ENCODE data around the gene GBP7.
"Not testable (repeated sequence)": the region's sequence is repeated elsewhere in the genome, so short reads cannot be mapped to it uniquely, and the experiment has no call there.

The GBP7 gene

DNA sequence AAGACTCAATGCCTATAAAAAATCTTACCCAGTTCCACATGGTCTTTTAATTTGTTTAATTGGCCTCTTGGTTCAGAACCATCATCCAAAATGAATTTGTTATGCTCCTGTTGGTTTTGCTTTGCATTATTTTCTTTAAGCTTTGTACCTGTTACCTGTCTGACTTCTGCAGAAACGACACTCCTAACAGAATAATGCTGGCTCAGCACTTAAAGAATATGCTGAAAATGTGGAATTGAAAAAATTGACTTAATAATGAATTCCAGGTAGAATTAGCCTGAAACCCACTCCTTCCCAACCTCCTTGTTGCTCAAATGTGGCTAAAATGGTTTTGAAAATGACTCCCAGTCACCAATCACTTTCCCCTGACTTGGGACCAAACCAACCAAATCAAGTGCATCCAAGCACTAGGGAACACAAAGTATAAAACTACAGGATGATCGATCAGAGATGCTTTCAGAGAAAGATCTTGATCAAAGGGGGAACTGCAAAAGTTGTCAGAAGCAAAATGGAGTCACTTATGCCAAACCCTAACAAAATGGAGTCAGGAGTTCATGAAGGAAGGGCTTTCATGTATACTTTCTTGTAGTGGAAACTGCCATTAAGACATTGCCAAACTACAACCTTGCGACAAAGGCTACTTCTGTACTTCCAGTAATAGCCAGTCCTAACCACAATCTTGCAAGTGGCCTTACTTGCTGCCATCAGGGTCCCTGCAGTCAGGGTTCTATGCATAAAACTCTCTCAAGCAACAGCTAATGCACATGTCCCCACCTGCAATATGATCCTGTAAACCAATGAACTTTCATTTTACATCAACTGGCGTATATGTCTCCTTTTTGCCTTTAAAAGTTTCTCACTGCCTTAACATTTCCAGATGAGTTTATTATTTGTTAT is 5.4 kb downstream of the GBP7 start:
- DNase-seq = no peak

DNA sequence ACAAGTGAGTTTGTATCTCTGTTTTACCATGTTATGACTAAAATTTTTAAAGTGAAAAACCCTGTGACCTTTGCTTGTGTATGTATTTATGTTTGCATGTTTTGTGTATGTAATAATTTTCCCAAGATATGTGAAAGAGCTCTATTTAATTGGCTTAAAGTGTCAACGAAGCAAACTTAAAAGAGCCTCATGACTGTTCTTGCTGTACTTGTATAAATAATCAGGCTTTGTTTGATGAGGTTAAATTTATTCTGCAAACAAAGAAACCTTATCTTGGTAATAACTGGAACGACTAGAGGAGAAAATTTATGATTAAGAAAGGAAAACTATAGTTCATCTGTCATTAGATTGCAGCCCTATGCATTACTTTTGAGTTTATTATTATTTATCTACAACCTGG is 6.6 kb downstream of the GBP7 start:
- DNase-seq = no peak

DNA sequence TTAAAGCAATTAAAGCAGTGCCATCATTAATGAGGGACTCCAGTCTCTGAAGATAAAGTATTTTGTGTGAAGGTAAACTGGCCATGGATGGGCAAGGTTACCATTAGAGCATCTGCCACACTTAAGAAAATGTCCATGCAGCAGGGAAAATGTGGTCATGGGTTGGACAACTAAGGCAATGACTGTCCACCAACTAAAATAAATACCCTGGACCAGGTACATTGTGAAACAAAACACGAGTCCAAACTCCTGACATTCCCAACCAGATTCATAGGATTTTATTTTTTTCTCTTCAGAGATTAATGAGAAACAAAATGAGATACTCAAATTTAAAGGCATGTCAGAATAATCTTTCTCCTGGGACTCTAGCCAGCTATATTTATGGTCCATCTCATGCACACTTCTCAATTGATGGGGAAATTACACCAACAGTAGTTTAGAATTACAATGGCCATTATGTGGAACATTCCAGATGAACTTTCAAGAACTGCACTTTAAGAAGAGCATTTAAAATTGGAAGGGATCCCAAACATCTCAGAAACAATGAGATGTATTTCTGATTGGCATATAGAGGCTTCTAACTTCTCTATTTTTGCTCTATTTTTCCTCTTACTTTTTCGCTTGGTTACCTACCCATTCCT is 8.1 kb downstream of the GBP7 start:
- DNase-seq = no peak

DNA sequence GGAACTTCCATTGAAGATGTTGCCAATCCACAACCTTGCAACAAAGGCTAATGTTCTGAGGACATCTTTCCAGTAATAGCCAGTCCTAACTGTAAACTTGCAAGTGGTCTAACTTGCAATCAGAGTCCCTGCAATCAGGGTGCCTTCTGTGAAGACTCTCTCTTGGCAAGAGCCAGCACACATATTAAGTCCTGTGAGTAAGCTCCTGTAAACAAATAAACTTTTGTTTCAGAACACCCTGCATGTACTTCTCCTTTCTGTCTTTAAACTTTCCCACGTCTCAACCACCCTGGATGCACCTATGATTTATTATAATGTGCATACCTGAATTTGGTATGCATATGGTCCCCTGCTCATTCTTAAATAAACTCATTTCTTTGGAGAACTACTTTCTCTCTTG is 9.1 kb downstream of the GBP7 start:
- DNase-seq = no peak

DNA sequence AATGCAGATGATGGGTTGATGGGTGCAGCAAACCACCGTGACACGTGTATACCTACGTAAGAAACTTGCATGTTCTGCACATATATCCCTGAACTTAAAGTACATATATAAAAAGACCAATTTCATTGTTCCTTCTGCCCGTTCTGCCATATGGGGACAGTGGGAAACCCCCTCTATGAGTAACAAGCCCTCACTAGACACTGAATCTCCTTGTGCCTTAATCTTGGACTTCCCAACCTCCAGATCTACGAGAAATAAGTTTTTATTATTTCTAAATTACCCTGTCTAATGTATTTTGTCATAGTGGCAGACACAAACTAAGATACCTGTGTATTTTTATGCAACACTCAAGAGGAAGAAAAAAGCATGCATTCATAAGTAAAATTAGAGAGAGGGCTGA is 10.0 kb downstream of the GBP7 start:
- DNase-seq = no peak

DNA sequence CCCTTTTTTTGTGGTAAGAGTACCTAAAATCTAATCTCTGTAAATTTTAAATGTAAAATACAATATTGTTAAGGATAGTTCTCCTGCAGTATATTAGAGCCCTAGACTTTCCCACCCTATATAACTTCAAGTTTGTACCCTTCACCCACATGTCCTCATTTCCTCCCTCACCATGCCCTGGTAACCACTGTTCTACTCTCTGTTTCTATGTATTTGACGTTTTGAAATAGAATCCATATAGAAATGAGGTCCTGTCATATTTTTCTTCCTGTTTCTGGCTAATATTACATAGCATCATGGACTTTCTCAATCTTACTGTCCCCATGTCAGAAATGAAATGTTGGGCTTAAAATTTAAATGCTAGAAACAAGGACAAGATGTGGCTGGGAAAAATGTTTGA is 24.8 kb downstream of the GBP7 start:
- DNase-seq = no peak

DNA sequence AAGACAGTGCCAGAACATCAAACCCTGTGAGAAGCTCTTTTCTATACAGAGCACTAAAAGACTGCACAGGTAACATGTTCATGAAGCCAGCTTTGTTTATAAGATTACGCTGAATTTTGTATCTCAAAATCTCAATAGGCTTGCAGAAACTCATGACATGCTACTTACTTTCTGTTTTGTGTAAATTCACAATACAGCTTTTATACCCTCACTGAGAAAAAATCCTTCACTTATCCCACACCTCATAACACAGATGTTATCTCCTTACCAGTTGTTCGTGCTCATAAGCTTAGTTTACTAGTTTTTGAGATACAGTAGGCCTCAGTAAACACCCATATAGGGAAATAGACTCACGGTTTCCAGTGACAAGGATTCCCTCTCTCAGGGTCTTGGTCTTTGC is 25.8 kb downstream of the GBP7 start:
- no peak for DNase-seq

DNA sequence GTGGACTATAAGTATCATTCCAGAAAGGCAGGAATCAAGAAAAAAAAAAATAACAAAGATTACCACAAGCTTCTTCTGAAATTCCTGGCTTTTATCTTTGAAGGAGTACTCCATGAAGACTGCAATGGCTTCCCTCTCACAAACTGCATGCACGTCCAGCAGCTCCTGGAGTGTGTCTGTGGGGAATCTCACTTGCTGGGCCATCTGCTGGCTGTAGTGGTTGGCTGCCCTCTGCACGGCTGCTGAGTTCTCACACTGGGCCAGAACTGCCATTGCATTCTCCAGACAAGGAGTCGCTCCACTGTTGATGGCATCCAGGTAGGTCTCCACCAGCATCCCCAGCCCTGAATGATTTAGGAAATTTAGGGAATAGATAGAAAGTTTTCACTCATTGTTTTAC is 26.6 kb downstream of the GBP7 start:
- no peak for DNase-seq

DNA sequence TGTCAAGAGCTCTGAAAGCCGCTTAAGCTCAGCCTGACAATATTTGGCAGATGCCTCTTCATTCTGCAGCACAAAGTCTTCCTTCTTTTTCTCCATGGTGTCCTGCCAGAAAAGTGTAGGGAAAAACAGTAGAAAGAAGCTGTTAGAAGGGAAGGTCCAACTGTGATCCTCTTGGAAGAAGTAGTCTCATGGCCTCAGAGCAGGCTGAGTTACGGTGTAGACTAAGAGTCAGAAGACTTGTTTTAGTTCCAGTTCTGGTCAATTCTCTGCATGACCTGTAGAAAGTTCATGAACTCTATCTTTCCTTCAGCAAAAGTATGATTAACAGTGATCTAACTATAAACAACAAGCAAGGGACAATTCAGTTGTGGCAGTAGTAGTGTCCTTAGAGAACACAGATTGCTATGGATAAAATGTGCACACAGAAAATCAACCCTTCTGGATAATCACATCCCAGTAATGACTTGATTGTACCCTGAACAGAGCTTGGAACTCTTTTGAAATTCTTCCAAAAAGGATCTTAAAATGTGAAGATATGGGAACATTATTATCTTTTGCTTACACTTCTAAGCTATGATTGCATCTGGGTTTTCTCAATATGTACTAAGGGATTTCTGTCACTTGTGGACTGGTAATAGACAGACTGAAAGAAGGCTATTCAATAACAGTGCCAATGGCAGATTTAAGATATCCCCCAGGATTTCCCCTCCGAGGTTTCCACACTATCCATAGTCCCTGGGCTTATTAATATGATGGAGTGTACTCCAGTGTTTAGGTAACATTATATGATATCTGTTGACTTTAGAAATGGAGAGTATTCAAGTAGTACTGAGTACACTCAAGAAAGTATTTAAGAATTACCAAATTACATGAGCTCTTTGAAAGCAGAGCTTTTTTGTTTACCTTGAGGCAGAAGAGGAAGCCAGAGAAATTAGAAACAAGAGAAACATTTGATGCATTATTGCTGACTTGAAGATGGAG is 27.8 kb downstream of the GBP7 start:
- no peak for DNase-seq

DNA sequence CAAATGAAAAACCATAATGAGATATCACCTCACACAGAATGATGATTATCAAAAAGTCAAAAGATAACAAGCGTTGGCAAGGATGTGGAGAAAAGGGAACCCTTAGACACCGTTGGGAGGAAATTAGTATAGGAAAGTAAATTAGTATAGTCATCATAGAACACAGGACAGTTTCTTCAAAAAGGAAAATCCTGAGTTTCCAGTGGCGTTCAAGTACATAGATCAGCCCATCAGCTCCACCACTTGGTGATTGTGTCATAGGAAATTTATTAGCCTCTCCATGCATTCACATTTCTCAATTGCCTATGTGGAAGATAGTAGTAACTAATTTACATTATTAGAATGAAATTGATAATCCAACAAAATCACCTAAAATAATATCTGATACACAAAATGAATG is 29.1 kb downstream of the GBP7 start:
- no peak for DNase-seq

DNA sequence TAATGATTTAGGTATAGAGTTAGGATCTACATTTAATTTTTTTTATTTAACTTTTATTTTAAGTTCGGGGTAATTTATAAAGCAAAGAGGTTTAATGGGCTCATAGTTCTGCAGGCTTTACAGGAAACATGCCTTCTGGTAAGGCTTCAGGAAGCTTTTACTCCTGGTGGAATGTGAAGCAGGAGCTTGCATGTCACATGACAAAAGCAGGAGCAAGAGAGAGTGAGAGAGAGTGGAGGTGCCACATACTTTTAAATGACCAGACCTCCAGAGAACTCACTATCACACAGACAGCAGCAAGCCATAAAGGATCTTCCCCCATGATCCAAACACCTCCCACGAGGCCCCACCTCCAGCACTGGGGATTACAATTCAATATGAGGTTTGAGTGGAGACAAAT is 32.3 kb downstream of the GBP7 start:
- no peak for DNase-seq

DNA sequence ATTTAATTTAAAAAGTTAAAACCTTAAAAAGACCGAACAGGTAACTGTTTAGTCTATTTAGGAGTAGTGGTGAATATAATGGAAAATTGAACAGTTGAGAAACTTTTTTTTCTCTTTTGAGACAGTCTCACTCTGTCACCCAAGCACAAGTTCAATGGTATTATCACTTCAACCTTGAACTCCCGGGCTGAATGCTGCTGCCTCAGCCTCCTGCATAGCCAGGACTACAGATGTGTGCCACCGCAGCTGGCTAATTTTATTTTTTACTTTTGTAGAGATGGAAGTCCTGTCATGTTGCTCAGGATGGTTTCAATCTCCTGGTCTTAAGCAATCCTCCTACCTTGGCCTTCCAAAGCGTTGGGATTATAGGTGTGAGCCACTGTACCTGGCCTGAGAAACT is 33.6 kb downstream of the GBP7 start:
- DNase-seq = no peak

DNA sequence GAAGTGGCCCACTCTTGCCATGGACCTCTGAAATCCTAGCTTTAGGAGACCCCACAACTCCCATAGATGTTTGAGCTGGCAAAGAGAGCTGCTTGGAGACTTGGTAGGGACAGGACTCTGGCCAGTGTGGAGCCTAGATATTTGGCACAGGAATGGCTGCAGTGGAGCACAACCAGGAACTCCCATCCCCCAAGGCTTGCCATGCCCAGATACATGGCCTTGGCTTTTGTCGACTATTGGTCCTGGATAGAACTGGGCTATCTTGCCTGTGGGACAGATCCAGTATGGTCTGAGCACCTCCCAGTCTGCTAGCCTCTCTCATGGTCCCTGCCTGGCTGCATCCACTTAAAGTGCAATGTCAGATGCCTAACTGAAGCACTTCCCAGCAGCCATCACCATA is 42.1 kb downstream of the GBP7 start:
- no peak for DNase-seq

DNA sequence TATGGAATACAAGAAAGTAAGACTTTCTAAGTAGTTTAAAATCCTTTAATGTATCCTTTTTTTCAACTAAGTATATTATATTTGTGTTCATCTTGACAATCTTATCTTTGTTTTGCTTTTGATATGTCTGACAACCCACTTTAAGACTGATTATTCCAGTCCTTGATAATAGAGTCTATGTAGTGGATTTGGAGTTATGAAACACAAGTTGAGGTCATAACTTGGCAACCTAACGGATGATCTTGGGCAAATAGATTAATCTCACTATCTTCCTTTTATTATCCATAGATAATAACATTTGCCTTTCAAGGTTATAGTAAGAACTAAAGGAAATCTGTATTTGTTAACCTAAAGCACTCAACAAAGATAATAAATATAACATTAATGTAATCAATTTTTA is 45.1 kb downstream of the GBP7 start:
- no peak for DNase-seq

DNA sequence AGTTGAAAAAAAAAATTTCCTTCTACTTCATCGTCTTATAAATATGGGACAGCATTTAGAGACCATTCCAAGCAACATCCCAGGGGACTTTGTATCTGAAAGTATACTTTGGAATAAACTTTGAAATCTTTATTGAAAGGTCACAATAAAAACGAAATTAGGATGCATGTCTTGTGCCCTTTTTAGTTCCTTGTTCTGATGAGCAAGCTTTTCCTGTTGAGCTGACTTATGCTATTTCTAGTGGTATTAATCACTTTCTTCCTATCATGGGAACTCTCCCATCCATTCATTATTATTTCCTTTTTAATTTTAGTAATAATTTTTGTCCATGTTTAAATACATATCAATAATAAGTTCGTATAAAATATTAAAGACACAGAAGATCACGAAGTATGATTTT is 45.9 kb downstream of the GBP7 start:
- no peak for DNase-seq

DNA sequence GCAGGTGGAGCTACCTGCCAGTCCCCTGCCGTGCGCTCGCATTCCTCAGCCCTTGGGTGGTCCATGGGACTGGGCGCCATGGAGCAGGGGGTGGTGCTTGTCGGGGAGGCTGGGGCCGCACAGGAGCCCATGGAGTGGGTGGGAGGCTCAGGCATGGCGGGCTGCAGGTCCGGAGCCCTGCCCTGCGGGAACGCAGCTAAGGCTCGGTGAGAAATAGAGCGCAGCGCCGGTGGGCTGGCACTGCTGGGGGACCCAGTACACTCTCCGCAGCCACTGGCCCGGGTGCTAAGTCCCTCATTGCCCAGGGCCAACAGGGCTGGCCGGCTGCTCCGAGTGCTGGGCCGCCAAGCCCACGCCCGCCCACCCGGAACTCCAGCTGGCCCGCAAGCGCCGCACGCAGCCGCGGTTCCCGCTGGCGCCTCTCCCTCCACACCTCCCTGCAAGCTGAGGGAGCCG is 47.8 kb downstream of the GBP7 start:
- DNase-seq = not testable (repeated sequence)

DNA sequence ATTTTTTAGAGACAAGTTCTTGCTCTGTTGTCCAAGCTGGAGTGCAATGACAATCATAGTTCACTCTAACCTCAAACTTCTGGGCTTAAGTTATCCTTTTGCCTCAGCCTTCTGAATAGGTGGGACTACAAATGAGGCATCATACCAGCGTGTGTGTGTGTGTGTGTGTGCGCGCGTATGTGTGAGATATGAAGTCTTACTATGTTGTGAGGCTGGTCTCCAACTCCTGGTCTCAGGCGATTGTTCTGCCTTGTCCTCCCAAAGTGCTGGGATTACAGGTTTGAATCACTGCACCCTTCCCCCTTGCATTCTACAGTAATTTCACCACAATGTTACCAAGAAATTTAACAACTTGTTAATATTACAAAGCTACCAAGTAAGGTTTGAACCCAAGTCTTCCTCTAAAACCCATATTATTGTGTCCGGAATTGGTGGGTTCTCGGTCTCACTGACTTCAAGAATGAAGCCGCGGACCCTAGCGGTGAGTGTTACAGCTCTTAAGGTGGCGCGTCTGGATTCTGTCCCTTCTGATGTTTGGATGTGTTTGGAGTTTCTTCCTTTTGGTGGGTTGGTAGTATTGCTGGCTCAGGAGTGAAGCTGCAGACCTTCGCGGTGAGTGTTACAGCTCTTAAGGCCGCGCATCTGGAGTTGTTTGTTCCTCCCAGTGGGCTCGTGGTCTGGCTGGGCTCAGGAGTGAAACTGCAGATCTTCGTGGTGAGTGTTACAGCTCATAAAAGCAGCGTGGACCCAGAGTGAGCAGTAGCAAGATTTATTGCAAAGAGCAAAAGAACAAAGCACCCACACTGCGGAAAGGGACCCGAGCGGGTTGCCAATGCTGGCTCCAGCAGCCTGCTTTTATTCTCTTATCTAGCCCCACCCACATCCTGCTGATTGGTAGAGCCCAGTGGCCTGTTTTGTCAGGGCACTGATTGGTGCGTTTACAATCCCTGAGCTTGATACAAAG is 48.9 kb downstream of the GBP7 start:
- peak; percentile 88 for DNase-seq

DNA sequence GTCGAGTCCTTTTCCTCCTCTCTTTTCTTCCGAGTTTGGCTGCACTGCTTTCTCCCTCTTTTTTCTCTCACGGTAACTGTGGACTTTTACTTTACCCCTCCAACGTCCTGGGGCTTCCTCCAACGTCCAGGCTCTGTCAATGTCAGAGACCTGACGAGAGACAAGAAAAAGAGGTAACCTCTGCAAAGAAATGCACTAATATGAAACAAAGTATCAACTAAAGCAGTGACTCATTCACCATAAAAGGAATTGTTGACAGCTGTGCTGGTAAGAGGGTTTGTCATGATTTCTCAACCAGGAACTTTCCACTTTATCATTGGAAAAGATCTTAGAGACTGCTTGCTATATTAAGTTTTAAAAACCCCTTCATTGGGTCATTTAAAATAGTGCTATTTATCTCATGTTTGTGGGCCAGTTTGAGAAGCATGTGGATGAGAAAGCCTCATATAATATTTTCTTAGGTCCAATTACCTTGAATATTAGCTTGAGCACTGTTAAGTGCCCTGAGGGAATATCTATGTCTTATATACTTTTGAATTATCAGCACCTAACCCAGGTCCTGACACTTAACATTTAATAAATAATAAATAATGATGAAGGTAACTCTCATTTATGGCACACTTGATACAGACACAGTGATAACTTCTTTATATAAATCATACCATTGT is 49.8 kb downstream of the GBP7 start, which contains the start of gene GBP2:
Gene GBP2 (minus strand): TSS at position 202 of the 668 bp plus-strand sequence. CDS start 4,148 bp downstream, outside the sequence.
- DNase-seq = peak; percentile 71

DNA sequence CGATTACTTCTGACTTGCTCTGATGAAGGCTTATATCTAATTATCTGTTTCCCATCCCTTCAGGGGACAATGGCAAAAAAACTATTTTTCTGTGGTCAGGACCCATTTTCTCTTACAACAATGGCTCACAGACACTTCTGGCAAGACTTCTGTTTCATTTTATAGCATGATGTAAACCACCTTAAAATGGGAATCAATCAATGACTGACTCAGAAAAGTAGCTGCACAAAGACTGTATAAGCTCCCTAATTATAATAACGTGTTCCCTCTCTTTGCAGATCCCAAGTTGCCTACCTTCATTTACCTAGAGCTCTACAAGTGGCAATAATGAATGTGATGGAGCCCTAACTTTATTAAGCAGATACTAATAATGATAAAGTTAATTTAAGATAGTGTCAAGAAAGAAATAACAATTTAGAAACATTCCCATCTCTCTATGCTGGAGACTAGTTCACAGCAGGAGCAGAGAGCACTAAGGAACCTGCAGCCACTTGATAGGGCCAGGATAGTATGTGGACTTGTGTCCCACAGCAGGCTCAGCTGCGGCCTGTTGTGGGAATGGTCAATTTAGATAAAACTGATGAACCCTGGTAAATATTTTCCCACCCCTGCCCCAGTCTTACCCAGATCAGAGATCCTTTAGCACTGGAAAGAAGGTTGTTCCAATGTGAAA is 50.4 kb downstream of the GBP7 start:
- no peak for DNase-seq

DNA sequence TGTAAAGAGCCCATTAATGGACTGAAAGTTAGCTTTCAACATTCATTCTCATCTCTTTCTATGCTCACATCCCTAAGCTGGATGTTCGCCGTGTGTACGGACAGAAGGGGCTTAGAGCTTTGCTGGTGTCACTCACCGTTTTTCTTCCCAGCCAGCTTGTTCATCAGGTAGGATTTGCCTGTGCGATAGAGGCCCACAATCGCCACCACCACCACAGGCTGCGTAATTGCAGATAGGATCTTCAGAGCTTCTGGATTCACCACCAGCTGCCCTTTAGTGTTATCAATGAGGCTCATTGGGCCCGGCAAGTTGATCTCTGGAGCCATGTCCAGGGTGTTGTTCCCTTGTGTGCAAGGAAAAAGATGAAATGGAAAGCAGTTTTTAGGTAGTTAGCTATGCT is 54.2 kb downstream of the GBP7 start:
- no peak for DNase-seq

DNA sequence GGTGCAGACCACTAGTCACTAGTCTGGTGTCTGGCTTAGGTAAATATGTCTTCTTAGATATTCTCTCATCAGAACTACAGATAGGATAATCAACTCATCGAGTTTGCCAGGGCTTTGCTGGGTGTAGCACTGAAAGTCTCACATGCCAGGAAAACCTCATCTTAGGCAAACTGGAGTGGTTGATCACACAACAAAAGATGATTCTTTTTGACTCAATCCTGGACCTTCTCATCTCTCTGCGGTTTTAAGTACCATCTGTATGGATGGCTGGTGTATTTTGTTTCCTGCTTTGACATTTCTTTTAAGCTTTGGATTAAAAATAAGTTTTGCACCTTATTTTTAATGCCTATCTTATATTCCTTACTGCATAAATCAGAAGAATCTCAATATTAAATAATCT is 61.1 kb downstream of the GBP7 start:
- no peak for DNase-seq
